K562 (cell line): ENCODE measurements around the gene F13A1. TPM values are rescaled to one million over a fixed set of nuclear protein-coding genes. Genes with fewer than 3 reads are reported as not detected.

Experiments used
- ATAC-seq: fragments of 200-7000 bp; cut with Tn5 transposase; 3 replicates; pipeline ENCODE4 v1.9.1; 2020; ENCODE audit warnings: moderate library complexity
- BruUV-seq: library from RNA; stranded (reverse); fragments of 400-500 nt; replicated peaks from 2 replicates; lab custom pipeline; 2021; lab: Mats Ljungman, UMichigan
- CTCF ChIA-PET: fragments of 300-600 bp; formaldehyde crosslinking; extraction: SDS; loops from one replicate; lab custom pipeline; 2021; ENCODE audit warnings: low intra/inter-chr PET ratio; lab: Yijun Ruan, JAX
- POLR2A ChIA-PET: fragments of 300-600, 350-650 bp; sonication (Branson Sonifier 250); formaldehyde crosslinking; extraction: SDS; loops from one replicate; lab custom pipeline; 2021; ENCODE audit warnings: antibody characterized with exemption, inconsistent platforms; lab: Yijun Ruan, JAX
- DNase-seq, 4 experiments: peaks; one replicate each; pipeline versions ENCODE4 v3.0.0 to v3.0.0-alpha.2; 2011 to 2018; ENCODE audit warnings: low spot score in 3 of 4, mixed read lengths in 3 of 4; ENCODE audit errors: extremely low read depth in 1 of 4
- FAIRE-seq: peaks from 2 replicates; lab custom pipeline; 2011; peaks lifted over from hg19 to GRCh38; lab: Jason Lieb, UNC
- H2AFZ ChIP-seq: 2 replicates; pipeline ENCODE4 v1.6.0; 2011; ENCODE audit warnings: low read depth, low read length, control low read depth, inconsistent platforms
- H3K27ac ChIP-seq: fragments of 200-600 bp; 3 replicates; pipeline ENCODE4 v1.8.0; 2011; ENCODE audit warnings: low read depth, mild to moderate bottlenecking, control low read depth, inconsistent platforms, low read length, moderate library complexity, mixed read lengths; ENCODE audit errors: extremely low read depth
- H3K27me3 ChIP-seq, 2 experiments: fragments of 300-600 bp in 1 of 2; 2 replicates in 1 of 2; 3 replicates in 1 of 2; pipeline versions ENCODE4 v1.6.0 to v1.8.0; 2011; ENCODE audit warnings: inconsistent platforms in 2 of 2, low read length in 2 of 2, mild to moderate bottlenecking in 1 of 2, mixed read lengths in 1 of 2, moderate library complexity in 1 of 2; ENCODE audit not compliant: control insufficient read depth in 2 of 2, insufficient read depth in 2 of 2
- H3K36me3 ChIP-seq: fragments of 300-600 bp; 3 replicates; pipeline ENCODE4 v1.8.0; 2011; ENCODE audit warnings: mild to moderate bottlenecking, low read length, inconsistent platforms; ENCODE audit not compliant: control insufficient read depth, insufficient read depth
- H3K4me1 ChIP-seq, 2 experiments: fragments of 200-600 bp in 1 of 2; replicated peaks in 1 of 2; 2 replicates in 1 of 2; 3 replicates in 1 of 2; pipeline versions ENCODE4 v1.5.1 to v1.8.0; 2011; ENCODE audit warnings: inconsistent platforms in 2 of 2, low read length in 2 of 2, mild to moderate bottlenecking in 1 of 2, mixed read lengths in 1 of 2, moderate library complexity in 1 of 2; ENCODE audit not compliant: control insufficient read depth in 2 of 2, insufficient read depth in 2 of 2
- H3K4me2 ChIP-seq: 2 replicates; pipeline ENCODE4 v1.6.1; 2011; ENCODE audit warnings: low read length, control low read depth, inconsistent platforms, mixed read lengths; ENCODE audit not compliant: insufficient read depth
- H3K4me3 ChIP-seq: fragments of 200-600 bp; sonication (generic), shearing (Covaris generic); 2 replicates; pipeline ENCODE4 v1.5.1; 2016; ENCODE audit warnings: control low read depth, inconsistent platforms
- H3K79me2 ChIP-seq: fragments of 200-600 bp; 3 replicates; pipeline ENCODE4 v1.8.0; 2011; ENCODE audit warnings: low read length, inconsistent platforms; ENCODE audit not compliant: control insufficient read depth, insufficient read depth
- H3K9ac ChIP-seq, 2 experiments: 2 replicates each; pipeline versions ENCODE4 v1.6.0 to v1.6.1; 2011; ENCODE audit warnings: low read depth in 2 of 2, low read length in 2 of 2, control low read depth in 1 of 2, inconsistent platforms in 1 of 2, mild to moderate bottlenecking in 1 of 2, mixed read lengths in 1 of 2; ENCODE audit not compliant: insufficient read depth in 1 of 2
- H3K9me1 ChIP-seq: one replicate; pipeline ENCODE4 v1.6.0; 2011; ENCODE audit warnings: inconsistent platforms, mild to moderate bottlenecking, low read length, moderate library complexity; ENCODE audit not compliant: control insufficient read depth, insufficient read depth
- H3K9me3 ChIP-seq: replicated peaks from 2 replicates; pipeline ENCODE4 v1.5.1; 2011; ENCODE audit warnings: low read depth, low read length, inconsistent platforms; ENCODE audit not compliant: control insufficient read depth, insufficient read depth
- H4K20me1 ChIP-seq: replicated peaks from 2 replicates; pipeline ENCODE4 v1.6.1; 2011; ENCODE audit warnings: low read length, inconsistent platforms, mixed read lengths; ENCODE audit not compliant: control insufficient read depth, insufficient read depth
- C11orf30 ChIP-seq: fragments of 450-650 bp; IDR thresholded peaks from 2 replicates; pipeline ENCODE4 v1.6.1; 2016; ENCODE audit warnings: low read depth, mild to moderate bottlenecking
- CHD7 ChIP-seq: fragments of 200-600 bp; sonication (generic); IDR thresholded peaks from one replicate; pipeline ENCODE4 v1.6.1; 2012; ENCODE audit warnings: mild to moderate bottlenecking, low read depth, low read length, inconsistent platforms
- CSDE1 ChIP-seq, 2 experiments: fragments of 450-650 bp; IDR thresholded peaks; 2 replicates each; pipeline ENCODE4 v1.6.1; 2016; ENCODE audit warnings: mild to moderate bottlenecking in 1 of 2
- CXXC5 ChIP-seq: fragments of 250-450 bp; sonication (Bioruptor Pico); IDR thresholded peaks from 2 replicates; pipeline ENCODE4 v1.8.0; 2022; ENCODE audit warnings: inconsistent platforms, mild to moderate bottlenecking, moderate library complexity
- E4F1 ChIP-seq: fragments of 250-450 bp; sonication (Bioruptor Pico); IDR thresholded peaks from 2 replicates; pipeline ENCODE4 v1.5.0; 2021; ENCODE audit warnings: mild to moderate bottlenecking, borderline replicate concordance
- HDAC3 ChIP-seq: fragments of 450-650 bp; IDR thresholded peaks from 2 replicates; pipeline ENCODE4 v1.6.1; 2018; ENCODE audit warnings: borderline replicate concordance, mild to moderate bottlenecking, moderate library complexity; ENCODE audit not compliant: partially characterized antibody
- RBM22 ChIP-seq: fragments of 200-400 bp; formaldehyde crosslinking; IDR thresholded peaks from 2 replicates; pipeline ENCODE4 v1.6.1; 2018; ENCODE audit warnings: low read length, low read depth; ENCODE audit not compliant: poor library complexity, severe bottlenecking
- ZNF143 ChIP-seq: sonication (generic); formaldehyde crosslinking; IDR thresholded peaks from 2 replicates; pipeline ENCODE4 v1.9.0; 2022; ENCODE audit warnings: mild to moderate bottlenecking, missing genetic modification reagents
- ZNF274 ChIP-seq: IDR thresholded peaks from 2 replicates; pipeline ENCODE4 v1.6.1; 2011; ENCODE audit warnings: low read depth, mild to moderate bottlenecking, low read length, moderate library complexity, borderline replicate concordance
- WGBS: fragments of 100-300 bp; shearing (Covaris generic); methylation state at CpG from one replicate; pipeline ENCODE4 v1.1.6; 2016; ENCODE audit warnings: low coverage, mixed read lengths; ENCODE audit not compliant: insufficient coverage; ENCODE audit errors: missing lambda C conversion rate; 5-methylcytosine and 5-hydroxymethylcytosine counted together
- in situ Hi-C: fragments of 300-500 bp; cut with MboI; formaldehyde crosslinking; loops from 4 replicates; pipeline ENCODE4 v1.15.0; 2018; ENCODE audit warnings: inconsistent platforms, mixed read lengths
- intact Hi-C: fragments of 100-400 bp; cut with micrococcal nuclease; formaldehyde crosslinking; loops from 2 replicates; pipeline ENCODE4 v1.14.2; 2022
- polyA plus RNA-seq, 8 experiments: library from polyadenylated mRNA; depleted of rRNA in 4 of 8; stranded (reverse) in 5 of 8; unstranded in 3 of 8; fragments of >200 nt; fragmentation: Nextera tagmentation in 2 of 8; fragmentation: Illumina TruSeq in 1 of 8; extraction: Ambion mirVana in 2 of 8; extraction: Trizol in 1 of 8; gene quantifications; 2 replicates each; pipeline versions ENCODE4 v1.2.1 to v1.2.3, GENCODE V29; 2011 to 2014; ENCODE audit warnings: inconsistent platforms in 1 of 8, missing spikeins in 1 of 8
- total RNA-seq, 7 experiments: library from RNA; depleted of rRNA in 6 of 7; stranded (reverse); fragments of >200 nt in 6 of 7; fragmentation: Illumina TruSeq in 2 of 7; extraction: Trizol in 2 of 7; gene quantifications; 2 replicates each; pipeline versions ENCODE4 v1.2.1 to v1.2.3, GENCODE V29; 2011 to 2021; ENCODE audit warnings: low replicate concordance in 1 of 7

F13A1 gene
- total and polyA plus RNA-seq, 9 of the 15 experiments (the other 6 are each of a cell fraction or from before 2014, with no cell fraction given), result 0.33 TPM; not detected in 8

GRCh38 chr6:6169141-6169540 lies 151.3 kb downstream of the F13A1 start:
- in situ Hi-C loops, result no loop called here
- BruUV-seq, result no TSS peak
- intact Hi-C loops, result no loop called here
- Histone ChIP-seq H3K9me1 (no peaks in the 10 kb centered on the region), H4K20me1 (no peaks in the 10 kb centered on the region; the same call in 1 of the 2 replicates), H3K4me1 (no peaks in the 10 kb centered on the region), H2AFZ (no peak overlapping the region), H3K9ac (no peak overlapping the region), H3K36me3 (no peaks in the 10 kb centered on the region), H3K4me2 (no peak overlapping the region), H3K79me2 (no peaks in the 10 kb centered on the region), H3K27me3 (peaks cover 6 to 19% of the 10 kb centered on the region in 2 experiments; a peak in 3 of 5 replicates), H3K9me3 (no peaks in the 10 kb centered on the region), H3K4me3 (no peak overlapping the region), H3K27ac (no peak overlapping the region)
- POLR2A ChIA-PET, result no interaction called here
- FAIRE-seq (no peak), DNase-seq (no peak), ATAC-seq (no peak)
- WGBS, result 0% methylated on average over 1 of the region's 1 CpG
- CTCF ChIA-PET, result interaction anchor here (0.6 kb wide), 1 partner anchor 1877 kb away, joined by 4 read pairs; no protein-coding TSS in a partner anchor
- TF ChIP-seq RBM22 (no peak), HDAC3 (no peak), CXXC5 (CRISPR knock-in tag) (no peak), ZNF143 (CRISPR knock-in tag) (no peak), CSDE1 (IDR thresholded peaks at IDR 0.05) (no peak), CHD7 (no peak), E4F1 (no peak), C11orf30 (no peak), ZNF274 (no peak)
